GM18951 (cell line): Measurements from ENCODE around the gene POU2F1.

Experiments
- POLR2A ChIP-seq: IDR thresholded peaks from 4 replicates; pipeline ENCODE4 v1.6.1; 2011; ENCODE audit warnings: mild to moderate bottlenecking; ENCODE audit not compliant: insufficient read length, insufficient read depth; ENCODE audit errors: extremely low read depth
- in situ Hi-C: fragments of 300-500 bp; cut with MboI; formaldehyde crosslinking; loops from one replicate; pipeline ENCODE4 v1.12.0; 2022; ENCODE audit warnings: low sequenced_read_pairs, mixed read lengths, inconsistent platforms; ENCODE audit not compliant: unreplicated experiment

POU2F1 gene

GRCh38 chr1:167428395-167428794, 207.7 kb downstream of the POU2F1 start:
- in situ Hi-C loops, result no loop called here
- TF ChIP-seq POLR2A, result no peak

- in situ Hi-C loops, result loop anchor here (10.0 kb wide), 1 partner anchor 165 kb away; no protein-coding TSS in a partner anchor
Measured at GRCh38 chr1:167429612-167430011, 208.9 kb downstream of the POU2F1 start.

GRCh38 chr1:167430134-167430848, 209.6 kb downstream of the POU2F1 start:
- TF ChIP-seq POLR2A, result no peak
- in situ Hi-C loops, result loop anchor here (10.0 kb wide), 1 partner anchor 165 kb away; no protein-coding TSS in a partner anchor

More at GRCh38 chr1:167429612-167430011, 208.9 kb downstream of the POU2F1 start:
- TF ChIP-seq POLR2A, result no peak

GRCh38 chr1:167430849-167431242, 210.2 kb downstream of the POU2F1 start:
- in situ Hi-C loops, result loop anchor here (10.0 kb wide), 1 partner anchor 166 kb away; no protein-coding TSS in a partner anchor
- no peak for TF ChIP-seq POLR2A

- no peak for TF ChIP-seq POLR2A
- in situ Hi-C loops, result loop anchor here (10.0 kb wide), 1 partner anchor 167 kb away; no protein-coding TSS in a partner anchor
Measured at GRCh38 chr1:167431261-167431908, 210.7 kb downstream of the POU2F1 start.

- in situ Hi-C loops, result loop anchor here (10.0 kb wide), 1 partner anchor 167 kb away; no protein-coding TSS in a partner anchor
Measured at GRCh38 chr1:167431909-167432650, 211.4 kb downstream of the POU2F1 start.

GRCh38 chr1:167432780-167433179, 212.1 kb downstream of the POU2F1 start:
- no peak for TF ChIP-seq POLR2A
- in situ Hi-C loops, result loop anchor here (10.0 kb wide), 1 partner anchor 168 kb away; no protein-coding TSS in a partner anchor

More at GRCh38 chr1:167431909-167432650, 211.4 kb downstream of the POU2F1 start:
- TF ChIP-seq POLR2A, result no peak

GRCh38 chr1:167433884-167434283, 213.2 kb downstream of the POU2F1 start:
- no peak for TF ChIP-seq POLR2A
- in situ Hi-C loops, result loop anchor here (10.0 kb wide), 1 partner anchor 169 kb away; no protein-coding TSS in a partner anchor

GRCh38 chr1:167434306-167434705, 213.6 kb downstream of the POU2F1 start:
- in situ Hi-C loops, result loop anchor here (10.0 kb wide), 1 partner anchor 170 kb away; no protein-coding TSS in a partner anchor
- no peak for TF ChIP-seq POLR2A

GRCh38 chr1:167435484-167435883, 214.8 kb downstream of the POU2F1 start:
- in situ Hi-C loops, result loop anchor here (10.0 kb wide), 1 partner anchor 171 kb away; no protein-coding TSS in a partner anchor
- no peak for TF ChIP-seq POLR2A

GRCh38 chr1:167438171-167439138, 217.8 kb downstream of the POU2F1 start:
- no peak for TF ChIP-seq POLR2A
- in situ Hi-C loops, result loop anchor here (10.0 kb wide), 1 partner anchor 174 kb away; no protein-coding TSS in a partner anchor
